ENCODE results near the gene TYW1. TPM values are rescaled to one million over a fixed set of nuclear protein-coding genes. Genes with fewer than 3 reads are reported as not detected.
"Not testable (repeated sequence)": the region's sequence is repeated elsewhere in the genome, so short reads cannot be mapped to it uniquely, and the experiment has no call there.

TYW1 gene
- total RNA-seq, 2 experiments from 2014 or later: 15.5 to 17.1 TPM

DNA sequence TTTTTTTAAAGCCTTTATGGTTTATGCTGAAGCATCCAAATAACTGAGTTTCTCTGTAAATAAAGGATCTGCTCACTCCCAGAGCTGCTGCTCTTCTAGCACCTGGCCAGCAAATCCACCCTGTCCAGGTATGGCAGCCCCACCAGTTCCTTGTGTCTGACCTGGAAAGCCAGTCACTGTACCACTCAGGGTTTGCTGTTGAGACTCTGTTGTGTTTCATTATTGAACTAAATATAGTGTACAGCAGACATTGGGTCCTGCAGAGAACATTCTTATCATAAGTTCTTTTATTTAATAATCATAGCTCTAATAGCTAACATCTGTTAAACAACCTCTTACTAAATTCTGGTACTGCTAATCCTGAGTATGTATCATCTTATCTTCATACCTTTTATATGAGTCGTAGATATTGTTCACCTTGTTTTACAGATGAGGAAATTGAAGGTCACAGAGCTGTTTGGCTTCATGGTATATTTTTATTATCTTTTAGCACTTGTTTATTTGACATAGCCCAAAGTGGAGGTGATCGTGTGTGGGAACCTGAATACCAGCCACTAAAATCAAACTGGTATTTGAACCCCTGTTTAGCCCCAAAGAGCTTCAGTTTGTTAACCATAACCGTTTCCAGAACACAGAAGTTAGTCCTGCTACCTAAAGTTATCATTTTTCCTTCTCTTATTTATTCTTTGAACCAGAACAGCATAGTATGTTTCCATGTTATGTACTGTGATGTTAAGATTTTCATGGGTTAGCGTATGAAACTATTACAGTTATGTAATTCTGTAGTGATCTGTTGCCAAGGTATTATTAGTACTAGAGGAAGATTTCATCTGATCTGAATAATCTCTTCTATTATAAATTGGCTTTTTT, 139.2 kb downstream of the TYW1 start:
- H3K36me3 Mint-ChIP-seq; H3K27me3 Mint-ChIP-seq; H3K4me3 Mint-ChIP-seq; POLR2A ChIA-PET; ATAC-seq (ENCODE audit: low read depth); H3K9me3 Mint-ChIP-seq; DNase-seq; H3K27ac Mint-ChIP-seq; H3K4me1 Mint-ChIP-seq: not testable (repeated sequence)

DNA sequence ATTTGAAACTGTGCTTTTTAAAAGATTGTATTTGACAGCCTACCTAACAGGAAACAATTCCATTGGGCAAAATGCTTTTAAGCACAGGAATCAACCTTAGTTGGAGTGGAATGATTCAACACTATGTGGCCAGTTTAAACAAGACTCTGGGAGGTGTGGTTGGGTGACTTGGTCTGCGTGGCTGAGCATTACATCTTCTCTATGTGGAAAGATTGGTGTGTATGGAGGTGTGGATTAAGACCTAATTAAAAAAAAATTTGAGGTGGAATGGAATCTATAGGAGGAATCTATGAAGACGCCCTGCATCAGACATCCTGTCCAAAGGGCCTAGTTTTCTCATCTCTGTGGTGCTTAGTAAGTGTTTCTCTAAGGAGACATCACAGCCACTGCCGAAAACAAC, 140.9 kb downstream of the TYW1 start:
- H3K4me3 Mint-ChIP-seq, H3K36me3 Mint-ChIP-seq: not testable (repeated sequence)

GRCh38 chr7:67139876-67140275, 143.2 kb downstream of the TYW1 start:
- DNase-seq; ATAC-seq (ENCODE audit: low read depth); H3K4me3 Mint-ChIP-seq; H3K4me1 Mint-ChIP-seq; H3K27me3 Mint-ChIP-seq; POLR2A ChIA-PET; H3K9me3 Mint-ChIP-seq; H3K36me3 Mint-ChIP-seq; H3K27ac Mint-ChIP-seq: not testable (repeated sequence)

More for the DNA sequence above, 140.9 kb downstream of the TYW1 start:
- DNase-seq; H3K27ac Mint-ChIP-seq; POLR2A ChIA-PET; H3K9me3 Mint-ChIP-seq; H3K27me3 Mint-ChIP-seq; ATAC-seq (ENCODE audit: low read depth); H3K4me1 Mint-ChIP-seq: not testable (repeated sequence)

DNA sequence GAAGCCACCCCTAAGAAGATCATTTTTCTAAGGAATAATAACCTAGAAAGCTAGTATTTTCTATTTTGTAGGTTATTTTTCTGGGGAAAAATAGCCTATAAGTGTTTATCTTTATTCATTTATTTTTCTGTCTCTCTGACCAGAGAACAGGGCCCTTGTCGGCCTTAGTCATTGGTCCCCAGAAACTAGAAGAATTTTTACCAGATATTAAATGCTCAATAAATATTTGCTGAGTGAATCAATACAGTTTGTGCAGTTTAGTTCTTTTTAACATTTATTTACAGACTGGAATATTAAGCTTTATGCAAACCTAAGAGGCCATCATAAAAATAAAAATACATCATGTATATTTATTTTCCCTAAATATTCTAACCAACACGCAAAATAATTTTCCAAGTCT, 144.4 kb downstream of the TYW1 start:
- H3K9me3 Mint-ChIP-seq; POLR2A ChIA-PET; H3K4me3 Mint-ChIP-seq; H3K4me1 Mint-ChIP-seq; H3K27me3 Mint-ChIP-seq; H3K27ac Mint-ChIP-seq; H3K36me3 Mint-ChIP-seq; DNase-seq; ATAC-seq (ENCODE audit: low read depth): not testable (repeated sequence)

DNA sequence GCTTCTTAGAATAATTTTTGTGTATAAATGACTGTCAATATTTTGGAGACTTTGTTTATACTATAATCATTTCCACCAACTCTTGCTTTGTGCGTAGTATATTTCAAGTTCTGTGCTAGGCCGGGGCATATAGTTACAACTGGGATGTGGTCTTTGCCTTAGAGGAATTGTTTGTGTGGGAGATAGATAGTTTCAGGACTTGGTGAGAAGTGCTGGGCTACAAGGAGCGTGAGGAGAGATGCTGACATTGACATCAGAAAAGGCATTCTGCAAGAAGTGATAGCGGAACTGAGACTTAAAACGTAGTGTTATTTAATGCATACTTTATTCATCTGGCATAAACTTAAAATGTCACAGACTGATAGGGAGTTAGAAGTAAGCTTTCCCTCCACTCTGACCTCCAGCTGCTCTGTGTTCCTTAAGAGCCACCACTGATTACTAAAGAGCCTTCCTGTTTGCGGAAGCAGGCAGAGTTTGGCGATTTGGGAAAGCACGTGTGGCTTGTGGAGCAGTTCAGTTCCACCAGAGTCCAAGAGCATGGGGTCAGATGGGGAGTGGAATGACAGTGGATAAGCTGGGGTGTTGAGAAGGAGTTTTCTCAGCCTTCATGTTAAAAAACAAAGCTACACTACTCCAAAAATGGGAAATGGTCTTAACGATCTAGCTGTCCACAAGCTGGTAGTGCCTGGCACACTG, 146.6 kb downstream of the TYW1 start:
- not testable (repeated sequence) for H3K9me3 Mint-ChIP-seq, H3K27ac Mint-ChIP-seq
- POLR2A ChIA-PET: interaction anchor here (0.5 kb wide), 1 partner anchor 70 kb away, joined by 5 read pairs; no protein-coding TSS in a partner anchor

DNA sequence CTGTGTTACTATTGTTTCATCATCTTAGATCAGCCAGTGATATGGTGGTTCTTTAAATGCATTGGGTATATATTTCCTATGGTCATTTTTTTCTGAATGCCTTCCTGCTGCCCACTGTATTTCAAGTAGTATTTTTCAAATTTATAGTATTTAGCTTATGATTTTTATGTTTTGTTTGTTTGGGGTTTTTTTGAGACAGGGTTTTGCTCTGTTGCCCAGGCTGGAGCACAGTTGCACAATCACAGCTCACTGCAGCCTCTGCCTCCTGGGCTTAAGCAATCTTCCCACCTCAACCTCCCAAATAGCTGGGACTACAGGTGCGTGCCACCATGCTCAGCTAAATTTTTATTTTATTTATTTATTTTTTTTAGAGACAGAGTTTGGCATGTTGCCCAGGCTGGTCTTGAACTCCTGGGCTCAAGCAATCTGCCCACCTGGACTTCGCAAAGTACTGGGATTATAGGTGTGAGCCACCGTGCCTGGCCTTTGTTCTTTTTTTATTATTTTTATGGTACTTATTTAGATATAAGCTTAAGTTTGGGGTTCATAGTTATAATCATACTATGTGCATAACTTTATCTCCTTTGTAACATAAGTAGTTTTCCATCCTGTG, 149.1 kb downstream of the TYW1 start:
- DNase-seq; H3K9me3 Mint-ChIP-seq; H3K4me1 Mint-ChIP-seq; H3K36me3 Mint-ChIP-seq; POLR2A ChIA-PET; ATAC-seq (ENCODE audit: low read depth); H3K4me3 Mint-ChIP-seq; H3K27ac Mint-ChIP-seq; H3K27me3 Mint-ChIP-seq: not testable (repeated sequence)

More for the DNA sequence above, 146.6 kb downstream of the TYW1 start:
- not testable (repeated sequence) for H3K36me3 Mint-ChIP-seq; DNase-seq; H3K27me3 Mint-ChIP-seq; H3K4me3 Mint-ChIP-seq; H3K4me1 Mint-ChIP-seq; ATAC-seq (ENCODE audit: low read depth)

GRCh38 chr7:67149131-67149530, 152.5 kb downstream of the TYW1 start:
- H3K27me3 Mint-ChIP-seq; H3K27ac Mint-ChIP-seq; H3K4me3 Mint-ChIP-seq; H3K4me1 Mint-ChIP-seq; DNase-seq; POLR2A ChIA-PET; H3K9me3 Mint-ChIP-seq; ATAC-seq (ENCODE audit: low read depth): not testable (repeated sequence)
- H3K36me3 Mint-ChIP-seq: peaks cover 20% of the 10 kb centered on the region

GRCh38 chr7:67154374-67154773, 157.7 kb downstream of the TYW1 start:
- H3K36me3 Mint-ChIP-seq: peaks cover 38% of the 10 kb centered on the region
- DNase-seq; H3K9me3 Mint-ChIP-seq; POLR2A ChIA-PET; H3K4me1 Mint-ChIP-seq; ATAC-seq (ENCODE audit: low read depth); H3K4me3 Mint-ChIP-seq; H3K27me3 Mint-ChIP-seq; H3K27ac Mint-ChIP-seq: not testable (repeated sequence)

DNA sequence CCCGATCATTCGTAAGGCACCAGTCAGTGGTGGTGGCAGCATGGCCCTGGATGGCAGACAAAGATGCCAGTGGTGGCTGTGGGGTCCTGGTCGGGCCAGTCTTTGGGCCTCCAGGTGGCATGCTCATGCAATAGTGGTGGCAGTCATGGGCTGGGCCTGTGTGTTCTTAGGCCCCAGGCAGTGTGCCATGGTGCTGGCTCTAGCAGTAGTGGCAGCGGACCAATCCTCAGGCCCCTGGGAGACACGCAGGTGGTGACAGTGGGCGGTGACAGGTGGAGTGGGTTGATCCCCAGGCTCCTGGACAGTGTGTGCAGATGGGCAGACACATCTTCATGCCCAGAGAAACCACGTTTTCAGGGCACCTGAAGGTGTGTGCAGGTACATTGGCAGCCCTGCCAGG, 159.4 kb downstream of the TYW1 start:
- H3K9me3 Mint-ChIP-seq; H3K4me1 Mint-ChIP-seq; H3K4me3 Mint-ChIP-seq; POLR2A ChIA-PET; H3K27me3 Mint-ChIP-seq; H3K27ac Mint-ChIP-seq; ATAC-seq (ENCODE audit: low read depth); DNase-seq: not testable (repeated sequence)
- H3K36me3 Mint-ChIP-seq: peaks cover 36% of the 10 kb centered on the region

- H3K9me3 Mint-ChIP-seq, H3K36me3 Mint-ChIP-seq, DNase-seq, H3K27me3 Mint-ChIP-seq, POLR2A ChIA-PET: not testable (repeated sequence)
- Mint-ChIP-seq H3K27ac (peak overlapping the region; percentile 74), H3K4me3 (peak overlapping the region; percentile 43), H3K4me1 (peaks cover 12% of the 10 kb centered on the region)
- peak; percentile 99 for ATAC-seq (ENCODE audit: low read depth)
Measured at GRCh38 chr7:67163285-67163684, 166.7 kb downstream of the TYW1 start.

DNA sequence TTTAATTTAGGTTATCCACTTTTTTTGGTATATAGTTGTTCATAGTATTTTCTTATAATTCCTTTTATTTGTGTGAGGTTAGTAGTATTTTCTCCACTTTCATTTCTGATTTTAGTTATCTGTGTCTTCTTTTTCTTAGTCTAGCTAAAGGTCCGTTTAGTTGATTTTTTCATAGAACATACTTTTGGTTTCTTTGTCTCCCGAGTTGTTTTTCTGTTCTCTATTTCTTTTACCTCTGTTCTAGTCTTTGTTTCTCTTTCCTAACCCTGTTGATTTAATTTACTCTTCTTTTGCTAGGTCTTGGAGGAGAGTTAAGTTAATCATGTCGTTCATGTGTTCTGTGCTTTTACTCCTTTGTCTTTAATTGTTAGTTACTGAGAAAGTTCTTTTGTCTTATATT, 174.5 kb downstream of the TYW1 start:
- POLR2A ChIA-PET: not testable (repeated sequence)
- peak overlapping the region; percentile 65 for H3K4me3 Mint-ChIP-seq

GRCh38 chr7:67176730-67177129, 180.1 kb downstream of the TYW1 start:
- POLR2A ChIA-PET; H3K4me1 Mint-ChIP-seq; ATAC-seq (ENCODE audit: low read depth); H3K27ac Mint-ChIP-seq; H3K4me3 Mint-ChIP-seq; H3K27me3 Mint-ChIP-seq; H3K36me3 Mint-ChIP-seq; DNase-seq; H3K9me3 Mint-ChIP-seq: not testable (repeated sequence)

More for the DNA sequence above, 174.5 kb downstream of the TYW1 start:
- H3K4me1 Mint-ChIP-seq; H3K27me3 Mint-ChIP-seq; ATAC-seq (ENCODE audit: low read depth); H3K36me3 Mint-ChIP-seq; DNase-seq; H3K9me3 Mint-ChIP-seq: not testable (repeated sequence)
- peak overlapping the region; percentile 55 for H3K27ac Mint-ChIP-seq

- H3K27me3 Mint-ChIP-seq; H3K27ac Mint-ChIP-seq; POLR2A ChIA-PET; H3K4me1 Mint-ChIP-seq; ATAC-seq (ENCODE audit: low read depth); H3K9me3 Mint-ChIP-seq; H3K4me3 Mint-ChIP-seq; H3K36me3 Mint-ChIP-seq; DNase-seq: not testable (repeated sequence)
Measured at GRCh38 chr7:67178915-67179688, 182.5 kb downstream of the TYW1 start.
